OCI-LY1 (cell line): Measurements from ENCODE around the gene ZNF43.

ENCODE experiments used
- CTCF ChIP-seq: fragments of 200-600 bp; sonication (generic), shearing (Covaris generic); IDR thresholded peaks from 2 replicates; pipeline ENCODE4 v1.5.1; 2017; ENCODE audit warnings: mild to moderate bottlenecking, antibody characterized with exemption, low read length, moderate library complexity, mixed read lengths
- EZH2 ChIP-seq: fragments of 200-600 bp; sonication (generic), shearing (Covaris generic); IDR thresholded peaks from 2 replicates; pipeline ENCODE4 v1.8.0; 2017; ENCODE audit warnings: borderline replicate concordance, mixed run types, mild to moderate bottlenecking, antibody characterized with exemption, low read length, moderate library complexity, mixed read lengths

- TF ChIP-seq CTCF (no peak), EZH2 (no peak)
Measured at GRCh38 chr19:21786936-21787335, 49.0 kb downstream of the ZNF43 start.
